SJSA1 (cell line): ENCODE measurements around the gene RASAL1. TPM values are rescaled to one million over a fixed set of nuclear protein-coding genes. Genes with fewer than 3 reads are reported as not detected.
"Not testable (repeated sequence)": the region's sequence is repeated elsewhere in the genome, so short reads cannot be mapped to it uniquely, and the experiment has no call there.

Experiments
- DNase-seq, 2 experiments: peaks; one replicate each; pipeline ENCODE4 v3.0.0-alpha.2; 2015 to 2020; ENCODE audit warnings: low spot score in 2 of 2, low read depth in 1 of 2
- H3K27ac ChIP-seq: fragments of 250-450 bp; sonication (Bioruptor Pico); 2 replicates; pipeline ENCODE4 v1.5.1; 2020; ENCODE audit warnings: mild to moderate bottlenecking, moderate library complexity
- H3K27me3 ChIP-seq: fragments of 250-450 bp; sonication (Bioruptor Pico); replicated peaks from 2 replicates; pipeline ENCODE4 v1.5.1; 2020; ENCODE audit warnings: mild to moderate bottlenecking, moderate library complexity
- H3K36me3 ChIP-seq: fragments of 250-450 bp; sonication (Bioruptor Pico); 2 replicates; pipeline ENCODE4 v1.5.1; 2020; ENCODE audit warnings: mild to moderate bottlenecking
- H3K4me1 ChIP-seq: fragments of 250-450 bp; sonication (Bioruptor Pico); replicated peaks from 2 replicates; pipeline ENCODE4 v1.6.1; 2021; ENCODE audit warnings: mild to moderate bottlenecking
- H3K4me3 ChIP-seq: fragments of 250-450 bp; sonication (Bioruptor Pico); 2 replicates; pipeline ENCODE4 v1.5.1; 2020; ENCODE audit warnings: mild to moderate bottlenecking
- H3K9me3 ChIP-seq: fragments of 250-450 bp; sonication (Bioruptor Pico); replicated peaks from 2 replicates; pipeline ENCODE4 v1.5.1; 2020; ENCODE audit warnings: mild to moderate bottlenecking
- total RNA-seq: library from RNA; depleted of rRNA; stranded (reverse); fragments of >200 nt; shearing (Covaris generic); gene quantifications from 2 replicates; pipeline ENCODE4 v1.2.3, GENCODE V29; 2014

The RASAL1 gene
- total RNA-seq, 1 experiment from 2014 or later = not detected

GRCh38 chr12:113141716-113142115 lies 6.2 kb upstream of the RASAL1 start:
- not testable (repeated sequence) for H3K27ac ChIP-seq, H3K27me3 ChIP-seq, H3K36me3 ChIP-seq, H3K4me1 ChIP-seq, DNase-seq, H3K9me3 ChIP-seq, H3K4me3 ChIP-seq

GRCh38 chr12:113140706-113141105 lies 5.1 kb upstream of the RASAL1 start:
- DNase-seq = no peak
- no peak overlapping the region for H3K27ac ChIP-seq
- H3K27me3 ChIP-seq = no peaks in the 10 kb centered on the region; the same call in 1 of the 2 replicates
- no peaks in the 10 kb centered on the region for H3K4me1 ChIP-seq
- H3K36me3 ChIP-seq = no peaks in the 10 kb centered on the region
- no peaks in the 10 kb centered on the region for H3K9me3 ChIP-seq
- no peak overlapping the region for H3K4me3 ChIP-seq

- no peak for DNase-seq
- no peak overlapping the region for H3K27ac ChIP-seq
- H3K4me3 ChIP-seq = no peak overlapping the region
- no peaks in the 10 kb centered on the region; the same call in 1 of the 2 replicates for H3K27me3 ChIP-seq
- no peaks in the 10 kb centered on the region for H3K4me1 ChIP-seq
- no peaks in the 10 kb centered on the region for H3K9me3 ChIP-seq
- no peaks in the 10 kb centered on the region for H3K36me3 ChIP-seq
These were observed 3.3 kb upstream of the RASAL1 start for GRCh38 chr12:113138826-113139225.

GRCh38 chr12:113137861-113138783 lies 2.6 kb upstream of the RASAL1 start:
- Histone ChIP-seq H3K4me3 (no peak overlapping the region), H3K9me3 (no peaks in the 10 kb centered on the region), H3K27ac (no peak overlapping the region), H3K4me1 (no peaks in the 10 kb centered on the region), H3K27me3 (no peaks in the 10 kb centered on the region; the same call in 1 of the 2 replicates), H3K36me3 (no peaks in the 10 kb centered on the region)
- no peak for DNase-seq

GRCh38 chr12:113136990-113137511 lies 1.5 kb upstream of the RASAL1 start:
- Histone ChIP-seq H3K4me3 (no peak overlapping the region), H3K27ac (no peak overlapping the region), H3K4me1 (no peaks in the 10 kb centered on the region), H3K36me3 (no peaks in the 10 kb centered on the region), H3K9me3 (no peaks in the 10 kb centered on the region), H3K27me3 (no peaks in the 10 kb centered on the region; the same call in 1 of the 2 replicates)
- DNase-seq = no peak

- Histone ChIP-seq H3K36me3 (no peaks in the 10 kb centered on the region), H3K4me3 (no peak overlapping the region), H3K9me3 (no peaks in the 10 kb centered on the region), H3K27me3 (no peaks in the 10 kb centered on the region; the same call in 1 of the 2 replicates), H3K27ac (no peak overlapping the region), H3K4me1 (no peaks in the 10 kb centered on the region)
- no peak for DNase-seq
These were observed 798 bp upstream of the RASAL1 start for GRCh38 chr12:113136128-113136989.

GRCh38 chr12:113134521-113134951 lies 1.0 kb downstream of the RASAL1 start:
- Histone ChIP-seq H3K27me3 (no peaks in the 10 kb centered on the region; the same call in 1 of the 2 replicates), H3K9me3 (no peaks in the 10 kb centered on the region), H3K36me3 (no peaks in the 10 kb centered on the region), H3K27ac (no peak overlapping the region), H3K4me3 (no peak overlapping the region), H3K4me1 (no peaks in the 10 kb centered on the region)
- no peak for DNase-seq

- Histone ChIP-seq H3K27me3 (no peaks in the 10 kb centered on the region; the same call in 1 of the 2 replicates), H3K36me3 (no peaks in the 10 kb centered on the region), H3K4me1 (no peaks in the 10 kb centered on the region), H3K9me3 (no peaks in the 10 kb centered on the region), H3K4me3 (no peak overlapping the region), H3K27ac (no peak overlapping the region)
- no peak for DNase-seq
These were observed 1.5 kb downstream of the RASAL1 start for GRCh38 chr12:113134071-113134470.

- H3K4me1 ChIP-seq = no peaks in the 10 kb centered on the region
- H3K36me3 ChIP-seq = no peaks in the 10 kb centered on the region
- no peak overlapping the region for H3K27ac ChIP-seq
- no peak overlapping the region for H3K4me3 ChIP-seq
- no peaks in the 10 kb centered on the region for H3K9me3 ChIP-seq
- no peaks in the 10 kb centered on the region; the same call in 1 of the 2 replicates for H3K27me3 ChIP-seq
- no peak for DNase-seq
These were observed 1.9 kb downstream of the RASAL1 start for GRCh38 chr12:113133666-113134065.

GRCh38 chr12:113133036-113133435 lies 2.5 kb downstream of the RASAL1 start:
- no peak overlapping the region for H3K4me3 ChIP-seq
- H3K4me1 ChIP-seq = no peaks in the 10 kb centered on the region
- no peak overlapping the region for H3K27ac ChIP-seq
- no peaks in the 10 kb centered on the region for H3K36me3 ChIP-seq
- H3K27me3 ChIP-seq = no peaks in the 10 kb centered on the region; the same call in 1 of the 2 replicates
- DNase-seq = no peak
- H3K9me3 ChIP-seq = no peaks in the 10 kb centered on the region

- Histone ChIP-seq H3K36me3 (no peaks in the 10 kb centered on the region), H3K27ac (no peak overlapping the region), H3K27me3 (peaks cover 1% of the 10 kb centered on the region), H3K9me3 (no peaks in the 10 kb centered on the region), H3K4me3 (no peak overlapping the region), H3K4me1 (no peaks in the 10 kb centered on the region)
- DNase-seq = no peak
These were observed 4.0 kb downstream of the RASAL1 start for GRCh38 chr12:113131556-113131955.

- no peaks in the 10 kb centered on the region for H3K9me3 ChIP-seq
- peaks cover 2% of the 10 kb centered on the region; the same call in 1 of the 2 replicates for H3K27me3 ChIP-seq
- H3K27ac ChIP-seq = no peak overlapping the region
- no peaks in the 10 kb centered on the region for H3K36me3 ChIP-seq
- no peaks in the 10 kb centered on the region for H3K4me1 ChIP-seq
- DNase-seq = no peak
- H3K4me3 ChIP-seq = no peak overlapping the region
These were observed 5.0 kb downstream of the RASAL1 start for GRCh38 chr12:113130457-113131135.
